HFFc6 (cell line): ENCODE data around the gene TSNAXIP1. TPM values are rescaled to one million over a fixed set of nuclear protein-coding genes. Genes with fewer than 3 reads are reported as not detected.

ENCODE experiments used
- DNase-seq: peaks from one replicate; pipeline ENCODE4 v3.0.0-alpha.2; 2018
- H3K27ac Mint-ChIP-seq: 2 replicates; pipeline ENCODE4 v1.8.0; 2020; ENCODE audit warnings: mild to moderate bottlenecking, mixed read lengths
- H3K27me3 Mint-ChIP-seq: 2 replicates; pipeline ENCODE4 v1.8.0; 2021; ENCODE audit warnings: mild to moderate bottlenecking, moderate library complexity, mixed read lengths; ENCODE audit not compliant: insufficient read depth
- H3K36me3 Mint-ChIP-seq: 2 replicates; pipeline ENCODE4 v1.8.0; 2021; ENCODE audit warnings: low read depth, mixed read lengths
- H3K4me1 Mint-ChIP-seq: 2 replicates; pipeline ENCODE4 v1.8.0; 2020; ENCODE audit warnings: low read depth, mixed read lengths
- H3K4me3 Mint-ChIP-seq: 2 replicates; pipeline ENCODE4 v1.8.0; 2020; ENCODE audit warnings: mild to moderate bottlenecking, moderate library complexity, mixed read lengths
- H3K9me3 Mint-ChIP-seq: 2 replicates; pipeline ENCODE4 v1.8.0; 2020; ENCODE audit warnings: mild to moderate bottlenecking, mixed read lengths
- CTCF ChIP-seq: fragments of 200-600 bp; sonication (generic); IDR thresholded peaks from 2 replicates; pipeline ENCODE4 v1.5.0; 2021; ENCODE audit warnings: antibody characterized with exemption, mild to moderate bottlenecking
- total RNA-seq, 6 experiments: library from RNA; stranded (reverse); fragmentation: NEBNext Ultra II Directional; extraction: Animal tissue kit (Norgen Biotek cat#: 25700); gene quantifications; 2 replicates in 1 of 6; 3 replicates in 5 of 6; pipeline ENCODE4 v1.2.3, GENCODE V29; 2021

Gene TSNAXIP1
- total RNA-seq, 6 experiments from 2014 or later: 0.23 to 1.3 (median 0.79) TPM

- no peak for DNase-seq
- H3K27ac Mint-ChIP-seq: no peak overlapping the region
- no peak overlapping the region for H3K4me3 Mint-ChIP-seq
- TF ChIP-seq CTCF: no peak
- peaks cover 7% of the 10 kb centered on the region for H3K27me3 Mint-ChIP-seq
- H3K9me3 Mint-ChIP-seq: no peaks in the 10 kb centered on the region
- peaks cover 29% of the 10 kb centered on the region for H3K4me1 Mint-ChIP-seq
- H3K36me3 Mint-ChIP-seq: peaks cover 23% of the 10 kb centered on the region
Observed at GRCh38 chr16:67877064-67877463, 70.4 kb downstream of the TSNAXIP1 start.

Other genes starting within 250 kb of the TSNAXIP1 start
- gene CTCF, start 244.4 kb upstream of the TSNAXIP1 start, total RNA-seq: 10 to 100 TPM; 22.6 to 31.1 (median 29.4) TPM
- 1 to 10 TPM; 1.6 to 2.7 (median 1.8) TPM for gene CARMIL2, start 161.7 kb upstream of the TSNAXIP1 start, total RNA-seq
- 10 to 100 TPM; 18.0 to 25.8 (median 23.9) TPM for gene ACD, start 146.6 kb upstream of the TSNAXIP1 start, total RNA-seq
- gene PARD6A, start 145.9 kb upstream of the TSNAXIP1 start, total RNA-seq: 1 to 10 TPM in 1 of 6 experiments, under 1 TPM in 5; 0.55 to 1.1 (median 0.86) TPM
- gene ENKD1, start 140.1 kb upstream of the TSNAXIP1 start, total RNA-seq: 10 to 100 TPM in 1 of 6 experiments, 1 to 10 TPM in 5; 7.4 to 10.8 (median 8.9) TPM
- 1 to 10 TPM; 1.0 to 1.9 (median 1.6) TPM for gene C16orf86, start 140.1 kb upstream of the TSNAXIP1 start, total RNA-seq
- gene GFOD2, start 87.6 kb upstream of the TSNAXIP1 start, total RNA-seq: 10 to 100 TPM; 14.4 to 19.4 (median 16.9) TPM
- 10 to 100 TPM; 11.5 to 15.6 (median 12.8) TPM for gene RANBP10, start 329 bp upstream of the TSNAXIP1 start, total RNA-seq
- gene THAP11, start 35.4 kb downstream of the TSNAXIP1 start, total RNA-seq: 10 to 100 TPM; 15.1 to 18.6 (median 16.2) TPM
- gene NUTF2, start 40.0 kb downstream of the TSNAXIP1 start, total RNA-seq: 100 to 1,000 TPM; 182 to 195 (median 185) TPM
- 10 to 100 TPM; 51.2 to 64.2 (median 59.7) TPM for gene CENPT, start 40.8 kb downstream of the TSNAXIP1 start, total RNA-seq
- 10 to 100 TPM; 60.2 to 81.0 (median 63.6) TPM for gene EDC4, start 66.2 kb downstream of the TSNAXIP1 start, total RNA-seq
- under 1 TPM in 3 of 6 experiments, not detected in 3; 0.25 to 0.51 (median 0.38) TPM for gene NRN1L, start 78.0 kb downstream of the TSNAXIP1 start, total RNA-seq
- gene PSKH1, start 86.4 kb downstream of the TSNAXIP1 start, total RNA-seq: 10 to 100 TPM; 25.2 to 34.1 (median 29.3) TPM
- gene CTRL, start 125.0 kb downstream of the TSNAXIP1 start, total RNA-seq: under 1 TPM; 0.25 to 0.63 (median 0.43) TPM
- 10 to 100 TPM; 36.3 to 49.7 (median 40.0) TPM for gene PSMB10, start 130.0 kb downstream of the TSNAXIP1 start, total RNA-seq
- 10 to 100 TPM; 17.6 to 21.8 (median 19.8) TPM for gene LCAT, start 137.2 kb downstream of the TSNAXIP1 start, total RNA-seq
- gene SLC12A4, start 161.7 kb downstream of the TSNAXIP1 start, total RNA-seq: 100 to 1,000 TPM in 1 of 6 experiments, 10 to 100 TPM in 5; 89.8 to 113 (median 98.9) TPM
- gene DPEP3, start 173.6 kb downstream of the TSNAXIP1 start, total RNA-seq: not detected
- not detected for gene DPEP2, start 192.6 kb downstream of the TSNAXIP1 start, total RNA-seq
- gene DPEP2NB, start 209.0 kb downstream of the TSNAXIP1 start, total RNA-seq: not detected
- 1 to 10 TPM; 7.2 to 8.5 (median 8.2) TPM for gene DDX28, start 216.3 kb downstream of the TSNAXIP1 start, total RNA-seq
- gene DUS2, start 216.4 kb downstream of the TSNAXIP1 start, total RNA-seq: 10 to 100 TPM; 13.3 to 17.4 (median 15.9) TPM